Endothelial cell of umbilical vein (primary cell): Measurements from ENCODE around the gene USH2A. TPM values are rescaled to one million over a fixed set of nuclear protein-coding genes. Genes with fewer than 3 reads are reported as not detected.

Experiments used
- BruUV-seq: library from RNA; stranded (reverse); fragments of 400-500 nt; replicated peaks from 2 replicates; lab custom pipeline; 2021; lab: Mats Ljungman, UMichigan
- CTCF ChIA-PET: fragments of 300-600, 350-600 bp; sonication (Branson Sonifier 250); formaldehyde crosslinking; loops from one replicate; lab custom pipeline; 2021; ENCODE audit warnings: antibody characterized with exemption, inconsistent platforms; lab: Charles Lee
- POLR2A ChIA-PET: fragments of 300-600, 350-600 bp; sonication (Branson Sonifier 250); formaldehyde crosslinking; loops from one replicate; lab custom pipeline; 2021; ENCODE audit warnings: antibody characterized with exemption, inconsistent platforms; lab: Charles Lee
- DNase-seq: peaks from one replicate; pipeline ENCODE4 v3.0.0-alpha.2; 2011; ENCODE audit warnings: low read depth, low spot score
- FAIRE-seq: peaks from 2 replicates; lab custom pipeline; 2011; peaks lifted over from hg19 to GRCh38; lab: Jason Lieb, UNC
- H2AFZ ChIP-seq: 2 replicates; pipeline ENCODE4 v1.6.0; 2012; ENCODE audit warnings: low read depth, low read length, control low read depth, inconsistent platforms
- H3K27ac ChIP-seq: 2 replicates; pipeline ENCODE4 v1.5.1; 2011; ENCODE audit warnings: low read depth, mild to moderate bottlenecking, control low read depth, low read length, moderate library complexity; ENCODE audit not compliant: insufficient read depth
- H3K27me3 ChIP-seq, 2 experiments: 2 replicates each; pipeline versions ENCODE4 v1.6.0 to v1.6.1; 2011; ENCODE audit warnings: low read length in 2 of 2, mixed read lengths in 1 of 2; ENCODE audit not compliant: control insufficient read depth in 2 of 2, insufficient read depth in 2 of 2
- H3K36me3 ChIP-seq, 2 experiments: 2 replicates in 1 of 2; 3 replicates in 1 of 2; pipeline ENCODE4 v1.5.1; 2011; ENCODE audit warnings: low read length in 2 of 2, mild to moderate bottlenecking in 1 of 2, moderate library complexity in 1 of 2; ENCODE audit not compliant: control insufficient read depth in 2 of 2, insufficient read depth in 2 of 2; ENCODE audit errors: extremely low read depth in 1 of 2
- H3K4me1 ChIP-seq: 3 replicates; pipeline ENCODE4 v1.5.1; 2011; ENCODE audit warnings: mild to moderate bottlenecking, low read length; ENCODE audit not compliant: control insufficient read depth, insufficient read depth; ENCODE audit errors: extremely low read depth
- H3K4me2 ChIP-seq: 2 replicates; pipeline ENCODE4 v1.6.1; 2011; ENCODE audit warnings: low read length, control low read depth, mixed read lengths; ENCODE audit not compliant: insufficient read depth
- H3K4me3 ChIP-seq, 3 experiments: fragments of 200-600 bp in 1 of 3; sonication (generic), shearing (Covaris generic) in 1 of 3; replicated peaks in 1 of 3; 2 replicates each; pipeline ENCODE4 v1.5.1; 2011 to 2016; ENCODE audit warnings: control low read depth in 3 of 3, low read length in 3 of 3, mild to moderate bottlenecking in 2 of 3, inconsistent platforms in 1 of 3, low read depth in 1 of 3, moderate library complexity in 1 of 3; ENCODE audit not compliant: insufficient read depth in 1 of 3
- H3K79me2 ChIP-seq: 2 replicates; pipeline ENCODE4 v1.6.0; 2012; ENCODE audit warnings: low read length, inconsistent platforms; ENCODE audit not compliant: control insufficient read depth, insufficient read depth
- H3K9ac ChIP-seq: replicated peaks from 2 replicates; pipeline ENCODE3; 2011; ENCODE audit warnings: low read length, control low read depth; ENCODE audit not compliant: insufficient read depth; ENCODE audit errors: extremely low read depth
- H3K9me1 ChIP-seq: replicated peaks from 3 replicates; pipeline ENCODE4 v1.6.0; 2011; ENCODE audit warnings: mild to moderate bottlenecking, low read length; ENCODE audit not compliant: control insufficient read depth, insufficient read depth; ENCODE audit errors: extremely low read depth
- H3K9me3 ChIP-seq: replicated peaks from 2 replicates; pipeline ENCODE4 v1.5.1; 2012; ENCODE audit warnings: low read length, inconsistent platforms; ENCODE audit not compliant: control insufficient read depth, insufficient read depth
- H4K20me1 ChIP-seq: replicated peaks from 2 replicates; pipeline ENCODE3; 2011; ENCODE audit warnings: mild to moderate bottlenecking, low read length; ENCODE audit not compliant: control insufficient read depth, insufficient read depth; ENCODE audit errors: extremely low read depth
- EZH2 ChIP-seq: IDR thresholded peaks from 2 replicates; pipeline ENCODE4 v1.6.1; 2012; ENCODE audit warnings: borderline replicate concordance, low read depth, mild to moderate bottlenecking, moderate library complexity, low read length, inconsistent platforms; ENCODE audit not compliant: severe bottlenecking
- FOS ChIP-seq: IDR thresholded peaks from 2 replicates; pipeline ENCODE4 v1.6.1; 2011; ENCODE audit warnings: mild to moderate bottlenecking, low read length, moderate library complexity, borderline replicate concordance; ENCODE audit not compliant: insufficient read depth
- GATA2 ChIP-seq: IDR thresholded peaks from 2 replicates; pipeline ENCODE4 v1.7.0; 2011; ENCODE audit warnings: low read depth, mild to moderate bottlenecking, moderate library complexity, mixed read lengths, low read length; ENCODE audit not compliant: insufficient read length, insufficient read depth
- JUN ChIP-seq: IDR thresholded peaks from 2 replicates; pipeline ENCODE4 v1.6.1; 2011; ENCODE audit warnings: borderline replicate concordance, low read depth; ENCODE audit not compliant: insufficient read length, insufficient read depth
- MYC ChIP-seq: IDR thresholded peaks from one replicate; pipeline ENCODE4 v1.6.1; 2011; ENCODE audit warnings: mild to moderate bottlenecking, low read depth, low read length
- POLR2A ChIP-seq: IDR thresholded peaks from 2 replicates; pipeline ENCODE4 v1.6.1; 2012; ENCODE audit warnings: low read depth, mild to moderate bottlenecking, control low read depth, low read length
- POLR2AphosphoS5 ChIP-seq: IDR thresholded peaks from 2 replicates; pipeline ENCODE4 v1.6.1; 2012; ENCODE audit warnings: low read depth, mild to moderate bottlenecking, control low read depth, low read length, moderate library complexity; ENCODE audit not compliant: insufficient read depth
- dilution Hi-C: fragments of 300-500 bp; cut with MboI; formaldehyde crosslinking; loops from one replicate; pipeline ENCODE4 v1.15.0; 2019; ENCODE audit warnings: low sequenced_read_pairs; ENCODE audit not compliant: extremely low pct_ligation_motif_present
- intact Hi-C: fragments of 100-400 bp; cut with micrococcal nuclease; formaldehyde crosslinking; loops from one replicate; pipeline ENCODE4 v1.10.0; 2022
- polyA plus RNA-seq, 4 experiments: library from polyadenylated mRNA; depleted of rRNA in 3 of 4; stranded (reverse) in 3 of 4; unstranded in 1 of 4; fragments of >200 nt; gene quantifications; 2 replicates each; pipeline versions ENCODE4 v1.2.1 to v1.2.3, GENCODE V29; 2011 to 2012; ENCODE audit warnings: missing spikeins in 1 of 4
- total RNA-seq: library from RNA; stranded (reverse); gene quantifications from 2 replicates; pipeline ENCODE4 v1.2.3, GENCODE V29; 2021
- TF ChIP-seq, protein P1 (sequence below), 2 donors: IDR thresholded peaks; 1 replicate in 1 of 2; 2 replicates in 1 of 2; pipeline ENCODE4 v1.5.1; 2011; ENCODE audit warnings: low read length in 2 of 2, mild to moderate bottlenecking in 2 of 2, moderate library complexity in 2 of 2, control low read depth in 1 of 2, inconsistent platforms in 1 of 2, low read depth in 1 of 2; ENCODE audit not compliant: insufficient read depth in 1 of 2; ENCODE audit errors: extremely low read depth in 1 of 2
- TF ChIP-seq, protein P2 (sequence below): IDR thresholded peaks from 2 replicates; pipeline ENCODE4 v1.6.1; 2011; ENCODE audit not compliant: insufficient read depth, insufficient read length

USH2A gene
- total and polyA plus RNA-seq, 2 donors (not counting 3 experiments of a cell fraction or from before 2014, with no cell fraction given): not detected

DNA sequence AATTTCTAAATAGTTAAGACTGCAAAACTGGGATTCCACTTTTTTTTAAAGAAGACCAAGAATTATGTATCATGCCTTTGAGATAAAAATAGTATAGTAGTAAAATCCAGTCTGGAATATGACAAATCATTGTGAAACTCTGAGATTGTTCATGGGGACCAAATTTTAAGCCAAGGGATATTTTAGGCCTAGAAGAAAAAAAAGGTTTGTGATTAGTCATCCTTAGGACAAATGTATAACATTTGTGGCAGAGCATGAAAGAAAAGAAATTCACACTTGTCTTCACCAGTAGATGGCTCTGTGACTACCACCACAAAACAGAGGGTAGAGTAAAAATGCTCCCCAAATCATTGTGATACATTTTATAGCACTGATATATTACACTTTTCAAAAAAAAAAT is 630.1 kb downstream of the USH2A start:
- BruUV-seq: no TSS peak
- H3K9me1 ChIP-seq: no peaks in the 10 kb centered on the region
- H3K4me3 ChIP-seq: no peak overlapping the region
- ChIA-PET POLR2A (no interaction called here), CTCF (no interaction called here)
- no peaks in the 10 kb centered on the region for H3K79me2 ChIP-seq
- dilution Hi-C loops: no loop called here
- no peak overlapping the region for H3K9ac ChIP-seq
- intact Hi-C loops: no loop called here
- H3K27ac ChIP-seq: no peak overlapping the region
- peaks cover 3% of the 10 kb centered on the region for H3K9me3 ChIP-seq
- H2AFZ ChIP-seq: no peak overlapping the region
- no peaks in the 10 kb centered on the region for H3K4me1 ChIP-seq
- H4K20me1 ChIP-seq: no peaks in the 10 kb centered on the region
- FAIRE-seq (no peak), DNase-seq (no peak)
- H3K4me2 ChIP-seq: no peak overlapping the region
- H3K36me3 ChIP-seq: no peaks in the 10 kb centered on the region
- TF ChIP-seq MYC: no peak
- TF ChIP-seq, protein P1, sequence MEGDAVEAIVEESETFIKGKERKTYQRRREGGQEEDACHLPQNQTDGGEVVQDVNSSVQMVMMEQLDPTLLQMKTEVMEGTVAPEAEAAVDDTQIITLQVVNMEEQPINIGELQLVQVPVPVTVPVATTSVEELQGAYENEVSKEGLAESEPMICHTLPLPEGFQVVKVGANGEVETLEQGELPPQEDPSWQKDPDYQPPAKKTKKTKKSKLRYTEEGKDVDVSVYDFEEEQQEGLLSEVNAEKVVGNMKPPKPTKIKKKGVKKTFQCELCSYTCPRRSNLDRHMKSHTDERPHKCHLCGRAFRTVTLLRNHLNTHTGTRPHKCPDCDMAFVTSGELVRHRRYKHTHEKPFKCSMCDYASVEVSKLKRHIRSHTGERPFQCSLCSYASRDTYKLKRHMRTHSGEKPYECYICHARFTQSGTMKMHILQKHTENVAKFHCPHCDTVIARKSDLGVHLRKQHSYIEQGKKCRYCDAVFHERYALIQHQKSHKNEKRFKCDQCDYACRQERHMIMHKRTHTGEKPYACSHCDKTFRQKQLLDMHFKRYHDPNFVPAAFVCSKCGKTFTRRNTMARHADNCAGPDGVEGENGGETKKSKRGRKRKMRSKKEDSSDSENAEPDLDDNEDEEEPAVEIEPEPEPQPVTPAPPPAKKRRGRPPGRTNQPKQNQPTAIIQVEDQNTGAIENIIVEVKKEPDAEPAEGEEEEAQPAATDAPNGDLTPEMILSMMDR (IDR thresholded peaks at IDR 0.05; ENCODE audit: extremely low read depth in 1 of 2, insufficient read depth in 1 of 2, low read depth in 1 of 2, low read length in 2 of 2): no peak
- TF ChIP-seq EZH2: no peak
- no peak for TF ChIP-seq GATA2
- TF ChIP-seq FOS: no peak
- TF ChIP-seq, protein P2, sequence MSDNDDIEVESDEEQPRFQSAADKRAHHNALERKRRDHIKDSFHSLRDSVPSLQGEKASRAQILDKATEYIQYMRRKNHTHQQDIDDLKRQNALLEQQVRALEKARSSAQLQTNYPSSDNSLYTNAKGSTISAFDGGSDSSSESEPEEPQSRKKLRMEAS: no peak
- TF ChIP-seq POLR2A: no peak
- no peak for TF ChIP-seq JUN
- TF ChIP-seq POLR2AphosphoS5: no peak
- H3K27me3 ChIP-seq: no peaks in the 10 kb centered on the region
